GM11168 (cell line): ENCODE data around the gene SLC35F6.
"Not testable (repeated sequence)": the region's sequence is repeated elsewhere in the genome, so short reads cannot be mapped to it uniquely, and the experiment has no call there.

Experiments
- in situ Hi-C: fragments of 300-500 bp; cut with MboI; formaldehyde crosslinking; loops from one replicate; pipeline ENCODE4 v1.12.0; 2022; ENCODE audit warnings: low sequenced_read_pairs; ENCODE audit not compliant: unreplicated experiment

The SLC35F6 gene

DNA sequence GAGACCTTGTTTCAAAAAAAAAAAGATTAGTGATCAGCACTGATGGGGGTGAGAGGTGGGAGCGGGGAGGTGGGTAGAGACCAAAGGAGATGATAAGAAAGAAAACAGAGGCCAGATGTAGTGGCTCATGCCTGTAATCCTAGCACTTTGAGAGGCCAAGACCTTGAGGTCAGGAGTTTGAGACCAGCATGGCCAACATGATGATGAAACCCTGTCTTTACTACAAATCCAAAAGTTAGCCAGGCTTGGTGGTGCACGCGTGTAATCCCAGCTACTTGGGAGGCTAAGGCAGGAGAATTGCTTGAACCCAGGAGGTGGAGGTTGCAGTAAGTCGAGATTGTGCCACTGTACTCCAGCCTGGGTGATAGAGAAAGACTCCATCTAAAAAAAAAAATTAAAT is 9.5 kb upstream of the SLC35F6 start:
- in situ Hi-C loops: loop anchor here (10.0 kb wide), 1 partner anchor 150 kb away; no protein-coding TSS in a partner anchor

- in situ Hi-C loops: loop anchor here (10.0 kb wide), 1 partner anchor 150 kb away; no protein-coding TSS in a partner anchor
These were observed 9.0 kb upstream of the SLC35F6 start for GRCh38 chr2:26754972-26755670.

GRCh38 chr2:26756337-26756736 is 7.7 kb upstream of the SLC35F6 start:
- in situ Hi-C loops: loop anchor here (10.0 kb wide), 1 partner anchor 152 kb away; no protein-coding TSS in a partner anchor

- in situ Hi-C loops: loop anchor here (10.0 kb wide), 1 partner anchor 153 kb away; no protein-coding TSS in a partner anchor
These were observed 6.0 kb upstream of the SLC35F6 start for GRCh38 chr2:26757873-26758789.

- in situ Hi-C loops: loop anchor here (10.0 kb wide), 1 partner anchor 154 kb away; no protein-coding TSS in a partner anchor
These were observed 5.2 kb upstream of the SLC35F6 start for GRCh38 chr2:26758790-26759321.

- in situ Hi-C loops: loop anchor here (10.0 kb wide), 1 partner anchor 155 kb away; no protein-coding TSS in a partner anchor
These were observed 4.2 kb upstream of the SLC35F6 start for GRCh38 chr2:26759845-26760244.

DNA sequence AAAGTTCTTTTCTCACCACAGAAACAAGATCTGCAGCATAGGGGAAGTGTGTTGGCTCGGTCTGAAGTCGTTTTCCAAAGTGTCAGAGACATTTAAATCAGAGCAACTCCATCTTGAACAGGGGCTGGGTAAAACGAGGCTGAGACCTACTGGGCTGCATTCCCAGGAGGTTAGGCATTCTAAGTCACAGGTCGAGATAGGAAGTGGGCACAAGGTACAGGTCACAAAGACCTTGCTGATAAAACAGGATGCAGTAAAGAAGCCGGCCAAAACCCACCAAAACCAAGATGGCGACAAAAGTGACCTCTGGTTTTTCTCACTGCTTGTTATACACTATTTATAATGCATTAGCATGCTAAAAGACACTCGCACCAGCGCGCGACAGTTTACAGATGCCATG is 3.1 kb upstream of the SLC35F6 start:
- in situ Hi-C loops: not testable (repeated sequence)

DNA sequence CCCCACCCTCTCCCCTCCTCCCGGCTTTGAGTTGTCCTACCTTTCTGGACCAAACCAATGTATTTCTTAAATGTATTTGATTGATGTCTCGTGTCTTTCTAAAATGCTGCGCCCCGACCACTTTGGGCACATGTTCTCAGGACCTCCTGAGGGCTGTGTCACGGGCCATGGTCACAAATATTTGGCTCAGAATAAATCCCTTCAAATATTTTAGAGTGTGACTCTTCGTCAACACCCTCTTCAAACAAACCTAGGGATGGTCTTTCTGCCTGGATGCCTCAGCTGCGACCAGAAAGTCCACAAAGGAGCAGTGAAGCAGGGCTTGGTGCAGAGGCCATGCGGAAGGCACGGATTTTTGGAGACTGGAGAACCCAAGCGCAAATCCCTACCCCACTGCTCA is 1.1 kb upstream of the SLC35F6 start:
- in situ Hi-C loops: no loop called here

DNA sequence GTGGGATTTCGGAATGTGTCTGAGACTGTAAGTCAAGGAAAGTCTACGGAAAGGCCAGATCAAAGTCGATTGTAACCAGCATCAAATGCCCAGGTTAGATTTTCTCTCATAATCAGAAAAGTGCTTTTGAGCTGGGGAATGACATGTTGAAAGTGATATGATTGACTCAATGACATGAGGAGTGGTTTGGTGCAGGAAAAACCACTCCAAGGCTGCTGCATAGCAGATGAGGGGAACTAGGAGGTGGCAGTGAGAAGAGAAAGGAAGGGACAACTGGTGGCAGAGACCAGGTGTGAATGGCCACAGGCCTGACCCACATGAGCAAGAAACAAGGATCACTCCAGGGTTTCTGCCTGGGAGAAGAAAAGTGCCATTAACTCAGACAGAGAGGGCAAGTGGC is 822 bp downstream of the SLC35F6 start:
- in situ Hi-C loops: no loop called here

GRCh38 chr2:26765475-26766200 is 1.6 kb downstream of the SLC35F6 start:
- in situ Hi-C loops: no loop called here

DNA sequence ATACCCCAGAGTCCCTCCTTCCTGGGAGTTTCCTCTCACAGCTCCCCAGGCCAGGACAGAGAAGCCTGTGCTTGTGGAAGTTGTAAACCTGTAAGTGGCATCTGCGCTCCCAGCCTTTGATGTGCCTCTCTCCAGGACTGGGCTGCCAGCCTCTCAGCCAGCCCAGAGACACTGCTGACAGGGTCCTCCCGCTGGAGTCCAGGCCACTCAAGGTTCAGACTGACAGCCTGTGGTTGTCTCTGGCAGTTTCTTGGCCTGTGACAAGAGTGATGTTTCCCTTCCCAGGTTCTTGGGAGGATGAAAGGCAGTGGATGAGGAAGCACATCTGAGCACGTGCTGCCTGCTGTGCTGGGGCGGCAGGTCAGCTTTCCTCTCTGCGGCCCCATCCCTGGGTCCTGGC is 3.0 kb downstream of the SLC35F6 start:
- in situ Hi-C loops: no loop called here

DNA sequence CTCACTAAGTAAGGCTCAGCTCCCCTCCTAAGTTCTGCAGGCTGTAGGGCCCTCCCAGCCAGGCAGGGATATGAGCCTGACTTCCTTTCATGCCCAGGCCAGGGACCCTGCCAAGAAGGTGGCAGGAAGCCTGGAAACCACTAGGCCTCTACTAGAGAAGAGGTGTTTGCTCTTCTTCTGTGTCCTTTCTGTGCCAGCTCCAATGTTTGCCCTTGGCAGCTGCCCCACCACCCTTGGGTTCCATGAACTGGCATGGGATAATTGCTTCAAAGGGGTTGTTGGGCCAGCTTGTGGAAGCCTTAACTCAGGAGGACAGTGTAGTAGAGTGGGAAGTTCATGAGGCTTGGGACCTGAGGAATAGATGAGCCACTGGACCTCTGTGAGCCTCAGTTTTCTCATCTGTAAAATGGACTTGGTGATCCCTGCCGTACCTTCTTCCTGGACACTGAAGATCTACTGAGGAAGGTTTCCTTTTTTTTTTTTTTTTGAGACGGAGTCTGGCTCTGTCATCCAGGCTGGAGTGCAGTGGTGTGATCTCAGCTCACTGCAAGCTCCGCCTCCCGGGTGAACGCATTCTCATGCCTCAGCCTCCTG is 3.9 kb downstream of the SLC35F6 start:
- in situ Hi-C loops: no loop called here

GRCh38 chr2:26768759-26769088 is 4.6 kb downstream of the SLC35F6 start:
- in situ Hi-C loops: no loop called here

- in situ Hi-C loops: no loop called here
These were observed 5.1 kb downstream of the SLC35F6 start for GRCh38 chr2:26769089-26769761.

DNA sequence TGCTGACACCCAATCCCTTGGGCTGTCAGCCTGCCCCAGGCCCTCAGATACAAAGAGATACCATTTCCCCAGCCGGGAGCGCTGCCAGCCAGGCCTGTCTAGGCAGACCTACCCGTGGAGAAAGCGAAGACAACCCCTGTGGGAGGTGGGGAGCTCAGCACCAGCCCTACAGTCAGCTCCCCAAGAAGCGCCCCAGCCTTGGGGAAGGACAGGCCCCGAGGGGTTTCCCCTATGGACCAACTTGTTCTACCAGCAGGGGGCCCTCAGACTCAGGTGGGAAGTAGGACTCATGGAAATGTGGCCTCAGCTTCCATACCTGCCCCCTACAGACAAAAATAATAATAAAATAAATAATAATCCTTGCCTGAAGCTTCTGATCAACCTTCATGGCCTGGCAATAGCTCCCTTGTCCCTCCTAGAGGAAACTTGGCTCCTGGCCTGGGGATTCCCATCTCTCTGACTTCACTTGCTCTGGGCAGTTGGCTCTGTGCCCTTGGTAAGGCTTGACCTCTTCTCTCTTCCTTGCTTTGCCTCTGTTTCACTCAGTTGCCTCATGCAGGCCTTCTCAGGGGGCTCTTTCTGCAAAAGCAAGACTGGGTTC is 7.0 kb downstream of the SLC35F6 start:
- in situ Hi-C loops: no loop called here

GRCh38 chr2:26772064-26773001 is 8.2 kb downstream of the SLC35F6 start:
- in situ Hi-C loops: no loop called here

GRCh38 chr2:26776195-26776800 is 12.2 kb downstream of the SLC35F6 start:
- in situ Hi-C loops: no loop called here
